GM19397 (cell line): ENCODE data around the gene DHRS12.
A peak's percentile ranks its signal among the peaks of the same experiment; 100 is the strongest.

Experiments used
- ATAC-seq: cut with Tn5 transposase; IDR thresholded peaks from one replicate; pipeline ENCODE4 v1.9.1; 2021; ENCODE audit warnings: mild to moderate bottlenecking, moderate library complexity; ENCODE audit not compliant: unreplicated experiment

DHRS12 gene

DNA sequence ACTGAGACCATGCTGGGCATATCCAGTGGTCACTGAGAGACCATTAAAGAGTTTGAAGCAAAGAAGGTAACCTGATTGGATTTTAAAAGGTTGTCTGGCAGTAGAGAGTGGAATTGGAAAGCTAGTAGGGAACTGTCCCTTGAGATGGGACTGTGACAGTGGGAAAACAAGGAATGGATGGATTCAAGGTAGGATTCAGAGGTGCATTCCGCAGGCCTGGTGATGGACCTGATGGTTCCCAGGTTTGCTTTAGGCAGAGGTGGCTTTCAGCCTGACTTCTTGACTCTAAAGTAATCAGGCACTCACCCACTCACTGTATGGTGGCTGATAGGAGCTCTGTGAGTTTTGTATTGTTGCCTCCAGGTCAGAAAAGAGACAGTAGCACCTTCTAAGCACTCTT is 73.0 kb downstream of the DHRS12 start:
- ATAC-seq: no peak

- ATAC-seq: no peak
Measured at GRCh38 chr13:51729866-51730553, 74.0 kb downstream of the DHRS12 start.

GRCh38 chr13:51728972-51729371 is 75.0 kb downstream of the DHRS12 start:
- no peak for ATAC-seq

- no peak for ATAC-seq
Measured at GRCh38 chr13:51728275-51728673, 75.7 kb downstream of the DHRS12 start.

DNA sequence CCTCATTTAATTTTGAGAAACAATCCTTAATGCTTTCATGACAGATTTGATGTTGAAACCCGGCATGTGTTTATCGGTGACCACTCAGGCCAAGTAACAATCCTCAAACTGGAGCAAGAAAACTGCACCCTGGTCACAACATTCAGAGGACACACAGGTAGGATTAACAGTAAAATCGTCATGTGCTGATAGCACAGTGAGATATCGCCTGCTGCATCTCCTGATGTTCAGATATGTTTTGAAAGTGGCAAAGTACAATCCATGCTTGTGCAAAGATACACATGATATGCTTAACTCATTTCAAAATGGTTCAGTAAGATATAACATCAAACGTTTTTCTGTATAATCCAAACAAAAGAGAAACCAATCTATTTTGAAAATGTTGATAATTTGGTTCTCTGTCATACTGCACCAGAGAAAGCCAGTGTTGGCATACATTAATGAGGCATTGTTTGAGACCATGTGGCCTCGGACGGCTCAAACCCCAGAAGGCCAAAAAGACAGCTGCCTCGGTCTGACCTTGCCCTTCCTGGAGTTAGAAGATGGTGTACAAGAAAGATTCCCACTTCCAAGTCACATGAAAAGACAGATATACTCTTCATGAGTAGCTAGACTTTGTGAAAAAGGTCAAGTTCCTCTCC is 76.2 kb downstream of the DHRS12 start:
- no peak for ATAC-seq

- no peak for ATAC-seq
Measured at GRCh38 chr13:51726446-51727193, 77.3 kb downstream of the DHRS12 start.

GRCh38 chr13:51724721-51725120 is 79.2 kb downstream of the DHRS12 start:
- ATAC-seq: no peak

DNA sequence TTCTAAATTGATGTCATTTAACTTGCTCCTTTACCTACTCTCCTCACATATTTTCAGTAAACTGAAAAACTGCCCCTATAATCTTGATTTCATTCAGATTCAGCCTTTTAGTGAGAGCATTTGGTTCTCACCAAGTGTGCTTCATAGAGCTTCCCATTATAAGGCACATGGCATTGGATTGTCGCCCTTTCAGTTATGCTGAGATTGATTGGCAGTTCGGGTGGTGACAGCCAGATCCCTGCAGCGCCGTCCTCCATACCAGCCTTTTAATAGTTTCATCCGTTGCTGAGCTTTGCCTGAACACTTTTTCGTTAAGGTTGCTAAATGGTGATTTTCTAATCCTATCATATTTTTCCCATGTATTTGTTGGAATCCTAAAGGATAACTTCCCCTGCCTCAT is 80.4 kb downstream of the DHRS12 start:
- no peak for ATAC-seq

GRCh38 chr13:51721496-51721895 is 82.5 kb downstream of the DHRS12 start:
- ATAC-seq: peak; percentile 71

GRCh38 chr13:51719394-51719793 is 84.6 kb downstream of the DHRS12 start:
- ATAC-seq: no peak
